HepG2 (cell line): Measurements from ENCODE around the gene DYNC2I2. TPM values are rescaled to one million over a fixed set of nuclear protein-coding genes. Genes with fewer than 3 reads are reported as not detected.
A peak's percentile ranks its signal among the peaks of the same experiment; 100 is the strongest.

Source experiments
- CBX2 ChIP-seq, 2 experiments: fragments of 200-600 bp in 1 of 2; sonication (generic); formaldehyde crosslinking in 1 of 2; IDR thresholded peaks; 2 replicates each; pipeline versions ENCODE4 v1.7.0 to v1.8.1; 2018 to 2022; ENCODE audit warnings: low read depth in 2 of 2, low read length in 1 of 2, mild to moderate bottlenecking in 1 of 2, missing genetic modification reagents in 1 of 2
- CCAR2 ChIP-seq: fragments of 200-400 bp; formaldehyde crosslinking; optimal IDR thresholded peaks from 2 replicates; pipeline ENCODE3; 2018; ENCODE audit warnings: low read depth, mild to moderate bottlenecking, low read length, moderate library complexity
- ELF3 ChIP-seq: IDR thresholded peaks from 2 replicates; pipeline ENCODE4 v1.6.1; 2016; ENCODE audit warnings: missing genetic modification reagents, missing compliant biosample characterization
- JUNB ChIP-seq: sonication (generic); formaldehyde crosslinking; IDR thresholded peaks from 2 replicates; pipeline ENCODE4 v1.8.0; 2022; ENCODE audit warnings: missing genetic modification reagents, mild to moderate bottlenecking, borderline replicate concordance
- KAT7 ChIP-seq: IDR thresholded peaks from 2 replicates; pipeline ENCODE4 v1.6.1; 2018; ENCODE audit warnings: borderline replicate concordance, missing compliant biosample characterization
- KLF9 ChIP-seq: IDR thresholded peaks from 2 replicates; pipeline ENCODE4 v1.6.1; 2016; ENCODE audit warnings: low read depth
- NFE2L1 ChIP-seq: sonication (generic); formaldehyde crosslinking; IDR thresholded peaks from 2 replicates; pipeline ENCODE4 v1.4.0; 2020; ENCODE audit warnings: missing genetic modification reagents, mild to moderate bottlenecking, borderline replicate concordance
- WIZ ChIP-seq: sonication (generic); formaldehyde crosslinking; IDR thresholded peaks from 2 replicates; pipeline ENCODE4 v1.5.1; 2020; ENCODE audit warnings: mild to moderate bottlenecking, missing genetic modification reagents
- XRCC5 ChIP-seq: fragments of 200-400 bp; formaldehyde crosslinking; optimal IDR thresholded peaks from 2 replicates; pipeline ENCODE3; 2017; ENCODE audit warnings: mild to moderate bottlenecking, low read length
- ZFX ChIP-seq: sonication (generic); formaldehyde crosslinking; IDR thresholded peaks from 2 replicates; pipeline ENCODE4 v1.4.0; 2020; ENCODE audit warnings: mild to moderate bottlenecking, low read depth, missing genetic modification reagents, moderate library complexity
- ZMYM3 ChIP-seq: sonication (generic); formaldehyde crosslinking; IDR thresholded peaks from 2 replicates; pipeline ENCODE4 v1.5.1; 2020; ENCODE audit warnings: mild to moderate bottlenecking, missing genetic modification reagents
- ZNF143 ChIP-seq: sonication (generic); formaldehyde crosslinking; IDR thresholded peaks from 2 replicates; pipeline ENCODE4 v1.4.0; 2020; ENCODE audit warnings: missing genetic modification reagents
- ZNF264 ChIP-seq: sonication (generic); formaldehyde crosslinking; IDR thresholded peaks from 2 replicates; pipeline ENCODE4 v1.4.0; 2020; ENCODE audit warnings: missing genetic modification reagents
- ZNF468 ChIP-seq: sonication (generic); formaldehyde crosslinking; IDR thresholded peaks from 2 replicates; pipeline ENCODE4 v1.8.0; 2022; ENCODE audit warnings: mild to moderate bottlenecking, moderate library complexity, missing genetic modification reagents
- ZNF547 ChIP-seq: sonication (generic); formaldehyde crosslinking; IDR thresholded peaks from 2 replicates; pipeline ENCODE4 v1.5.1; 2020; ENCODE audit warnings: mild to moderate bottlenecking, missing genetic modification reagents
- ZNF678 ChIP-seq: sonication (generic); formaldehyde crosslinking; IDR thresholded peaks from 2 replicates; pipeline ENCODE4 v1.4.0; 2020; ENCODE audit warnings: mild to moderate bottlenecking, missing genetic modification reagents
- ZNF879 ChIP-seq: sonication (generic); formaldehyde crosslinking; IDR thresholded peaks from 2 replicates; pipeline ENCODE4 v1.8.1; 2023; ENCODE audit warnings: missing genetic modification reagents
- ZSCAN22 ChIP-seq: sonication (generic); formaldehyde crosslinking; IDR thresholded peaks from 2 replicates; pipeline ENCODE4 v1.4.0; 2020; ENCODE audit warnings: mild to moderate bottlenecking, missing genetic modification reagents
- polyA plus RNA-seq, 8 experiments: library from polyadenylated mRNA; depleted of rRNA in 3 of 8; stranded (reverse) in 7 of 8; unstranded in 1 of 8; fragments of >200 nt; fragmentation: Illumina TruSeq in 4 of 8; extraction: Trizol in 4 of 8; gene quantifications; 2 replicates each; pipeline versions ENCODE4 v1.2.1 to v1.2.3, GENCODE V29; 2011 to 2016; ENCODE audit warnings: low read depth in 4 of 8, missing spikeins in 1 of 8, mixed read lengths in 1 of 8; ENCODE audit not compliant: insufficient read depth in 1 of 8
- total RNA-seq, 5 experiments: library from RNA; depleted of rRNA; stranded (reverse); fragments of >200 nt; fragmentation: Illumina TruSeq; extraction: Trizol; gene quantifications; 2 replicates each; pipeline ENCODE4 v1.2.3, GENCODE V29; 2016; ENCODE audit warnings: low read depth in 1 of 5
- TF ChIP-seq, protein P1 (sequence below): sonication (generic); formaldehyde crosslinking; IDR thresholded peaks from 2 replicates; pipeline ENCODE4 v1.5.1; 2020; ENCODE audit warnings: mild to moderate bottlenecking, missing genetic modification reagents, borderline replicate concordance
- TF ChIP-seq, protein P2 (sequence below): IDR thresholded peaks from 2 replicates; pipeline ENCODE4 v1.6.1; 2016; ENCODE audit warnings: missing genetic modification reagents, missing compliant biosample characterization
- TF ChIP-seq, protein P3 (sequence below): sonication (generic); formaldehyde crosslinking; IDR thresholded peaks from 2 replicates; pipeline ENCODE4 v1.5.0; 2020; ENCODE audit warnings: missing genetic modification reagents

The DYNC2I2 gene
- total and polyA plus RNA-seq, 2 of the 13 experiments (the other 11 are each of a cell fraction or from before 2014, with no cell fraction given) = 13.7 to 40.2 TPM

DNA sequence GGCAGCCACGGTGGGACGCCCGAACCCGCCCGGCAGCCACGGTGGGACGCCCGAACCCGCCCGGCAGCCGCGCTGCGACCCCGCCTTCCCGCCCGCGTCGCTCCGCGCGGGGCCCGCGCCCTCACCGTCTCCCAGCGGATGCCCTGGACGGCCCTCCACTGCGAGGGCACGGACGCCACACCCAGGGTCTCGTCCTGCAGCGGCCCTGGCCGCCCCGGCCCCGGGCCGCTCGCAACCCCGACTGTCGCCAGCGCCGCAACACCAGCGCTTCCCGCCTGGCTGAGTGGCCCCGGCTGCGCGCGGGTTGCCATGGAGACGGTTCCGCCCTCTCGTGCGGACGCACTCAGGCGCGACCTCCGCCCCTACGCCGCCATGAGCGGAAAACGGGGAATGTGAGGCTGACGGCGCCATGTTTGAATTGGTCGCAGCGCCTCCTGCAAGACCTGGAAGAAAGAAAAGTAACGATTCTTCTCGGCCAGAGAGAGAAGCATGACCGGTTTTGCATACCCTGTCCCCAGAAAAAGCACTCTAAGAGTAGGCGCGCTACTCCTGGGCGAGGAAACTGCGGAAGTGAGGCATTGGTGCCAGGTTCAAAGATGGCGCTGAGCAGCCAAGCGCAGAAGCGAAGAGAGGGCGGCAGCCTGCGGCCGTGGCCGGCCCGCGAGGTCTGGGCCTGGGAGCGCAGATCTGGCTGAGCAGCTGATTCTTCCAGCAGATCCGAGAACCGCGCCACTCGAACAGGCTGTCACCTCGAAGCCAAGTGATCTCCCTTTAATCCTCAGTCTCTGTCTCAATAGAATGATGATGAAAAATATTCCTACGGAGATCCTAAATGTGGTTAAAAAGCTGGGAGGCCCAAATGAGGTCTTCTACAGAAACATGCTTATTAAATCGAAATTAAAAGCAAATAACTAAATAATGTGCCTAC lies at the start of gene DYNC2I2 (continued):
- no peak for TF ChIP-seq ZSCAN22 (CRISPR knock-in tag)
- peak; percentile 68; the same call in 1 of the 2 replicates for TF ChIP-seq ZMYM3 (CRISPR knock-in tag)
- TF ChIP-seq ZNF547 (CRISPR knock-in tag) = peak; percentile 83; the same call in 1 of the 2 replicates
- no peak for TF ChIP-seq ZNF879 (CRISPR knock-in tag)
- TF ChIP-seq, protein P1, sequence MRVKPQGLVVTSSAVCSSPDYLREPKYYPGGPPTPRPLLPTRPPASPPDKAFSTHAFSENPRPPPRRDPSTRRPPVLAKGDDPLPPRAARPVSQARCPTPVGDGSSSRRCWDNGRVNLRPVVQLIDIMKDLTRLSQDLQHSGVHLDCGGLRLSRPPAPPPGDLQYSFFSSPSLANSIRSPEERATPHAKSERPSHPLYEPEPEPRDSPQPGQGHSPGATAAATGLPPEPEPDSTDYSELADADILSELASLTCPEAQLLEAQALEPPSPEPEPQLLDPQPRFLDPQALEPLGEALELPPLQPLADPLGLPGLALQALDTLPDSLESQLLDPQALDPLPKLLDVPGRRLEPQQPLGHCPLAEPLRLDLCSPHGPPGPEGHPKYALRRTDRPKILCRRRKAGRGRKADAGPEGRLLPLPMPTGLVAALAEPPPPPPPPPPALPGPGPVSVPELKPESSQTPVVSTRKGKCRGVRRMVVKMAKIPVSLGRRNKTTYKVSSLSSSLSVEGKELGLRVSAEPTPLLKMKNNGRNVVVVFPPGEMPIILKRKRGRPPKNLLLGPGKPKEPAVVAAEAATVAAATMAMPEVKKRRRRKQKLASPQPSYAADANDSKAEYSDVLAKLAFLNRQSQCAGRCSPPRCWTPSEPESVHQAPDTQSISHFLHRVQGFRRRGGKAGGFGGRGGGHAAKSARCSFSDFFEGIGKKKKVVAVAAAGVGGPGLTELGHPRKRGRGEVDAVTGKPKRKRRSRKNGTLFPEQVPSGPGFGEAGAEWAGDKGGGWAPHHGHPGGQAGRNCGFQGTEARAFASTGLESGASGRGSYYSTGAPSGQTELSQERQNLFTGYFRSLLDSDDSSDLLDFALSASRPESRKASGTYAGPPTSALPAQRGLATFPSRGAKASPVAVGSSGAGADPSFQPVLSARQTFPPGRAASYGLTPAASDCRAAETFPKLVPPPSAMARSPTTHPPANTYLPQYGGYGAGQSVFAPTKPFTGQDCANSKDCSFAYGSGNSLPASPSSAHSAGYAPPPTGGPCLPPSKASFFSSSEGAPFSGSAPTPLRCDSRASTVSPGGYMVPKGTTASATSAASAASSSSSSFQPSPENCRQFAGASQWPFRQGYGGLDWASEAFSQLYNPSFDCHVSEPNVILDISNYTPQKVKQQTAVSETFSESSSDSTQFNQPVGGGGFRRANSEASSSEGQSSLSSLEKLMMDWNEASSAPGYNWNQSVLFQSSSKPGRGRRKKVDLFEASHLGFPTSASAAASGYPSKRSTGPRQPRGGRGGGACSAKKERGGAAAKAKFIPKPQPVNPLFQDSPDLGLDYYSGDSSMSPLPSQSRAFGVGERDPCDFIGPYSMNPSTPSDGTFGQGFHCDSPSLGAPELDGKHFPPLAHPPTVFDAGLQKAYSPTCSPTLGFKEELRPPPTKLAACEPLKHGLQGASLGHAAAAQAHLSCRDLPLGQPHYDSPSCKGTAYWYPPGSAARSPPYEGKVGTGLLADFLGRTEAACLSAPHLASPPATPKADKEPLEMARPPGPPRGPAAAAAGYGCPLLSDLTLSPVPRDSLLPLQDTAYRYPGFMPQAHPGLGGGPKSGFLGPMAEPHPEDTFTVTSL = peak; percentile 46; the same call in 1 of the 2 replicates
- TF ChIP-seq WIZ (CRISPR knock-in tag) = no peak
- TF ChIP-seq KAT7 (CRISPR knock-in tag) = no peak
- 0 out of 2 replicates have a peak, but pooled peaks have one; percentile 74 for TF ChIP-seq ZNF264 (CRISPR knock-in tag)
- peak; percentile 97 for TF ChIP-seq ZFX (CRISPR knock-in tag)
- peak; percentile 36; the same call in 1 of the 2 replicates for TF ChIP-seq ZNF678 (CRISPR knock-in tag)
- peak; percentile 59; the same call in 1 of the 2 replicates for TF ChIP-seq NFE2L1
- TF ChIP-seq XRCC5 = peak; percentile 49
- peak; percentile 65; the same call in 1 of the 2 replicates for TF ChIP-seq ZNF143 (CRISPR knock-in tag)
- TF ChIP-seq CCAR2 = no peak
- no peak for TF ChIP-seq CBX2 (IDR thresholded peaks at IDR 0.05; ENCODE audit: low read depth, low read length)
- TF ChIP-seq CBX2 (CRISPR knock-in tag; IDR thresholded peaks at IDR 0.05; ENCODE audit: low read depth) = no peak
- no peak for TF ChIP-seq ZNF468 (CRISPR knock-in tag)
- peak; percentile 65 for TF ChIP-seq ELF3
- TF ChIP-seq, protein P2, sequence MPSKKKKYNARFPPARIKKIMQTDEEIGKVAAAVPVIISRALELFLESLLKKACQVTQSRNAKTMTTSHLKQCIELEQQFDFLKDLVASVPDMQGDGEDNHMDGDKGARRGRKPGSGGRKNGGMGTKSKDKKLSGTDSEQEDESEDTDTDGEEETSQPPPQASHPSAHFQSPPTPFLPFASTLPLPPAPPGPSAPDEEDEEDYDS (CRISPR knock-in tag) = peak; percentile 77
- TF ChIP-seq, protein P3, sequence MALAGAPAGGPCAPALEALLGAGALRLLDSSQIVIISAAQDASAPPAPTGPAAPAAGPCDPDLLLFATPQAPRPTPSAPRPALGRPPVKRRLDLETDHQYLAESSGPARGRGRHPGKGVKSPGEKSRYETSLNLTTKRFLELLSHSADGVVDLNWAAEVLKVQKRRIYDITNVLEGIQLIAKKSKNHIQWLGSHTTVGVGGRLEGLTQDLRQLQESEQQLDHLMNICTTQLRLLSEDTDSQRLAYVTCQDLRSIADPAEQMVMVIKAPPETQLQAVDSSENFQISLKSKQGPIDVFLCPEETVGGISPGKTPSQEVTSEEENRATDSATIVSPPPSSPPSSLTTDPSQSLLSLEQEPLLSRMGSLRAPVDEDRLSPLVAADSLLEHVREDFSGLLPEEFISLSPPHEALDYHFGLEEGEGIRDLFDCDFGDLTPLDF (CRISPR knock-in tag) = peak; percentile 96
- TF ChIP-seq KLF9 = no peak
- TF ChIP-seq JUNB = no peak; the same call in 1 of the 2 replicates
